ENCODE results near the gene PDS5A.

Gene PDS5A

GRCh38 chr4:39850727-39851126, 127.0 kb downstream of the PDS5A start:
- no peak for TF ChIP-seq REST (IDR thresholded peaks at IDR 0.05; ENCODE audit: insufficient read depth in 1 of 2, low read depth in 2 of 2, low read length in 2 of 2)
- TF ChIP-seq SIN3A (IDR thresholded peaks at IDR 0.05; ENCODE audit: borderline replicate concordance, insufficient read depth, low read length): no peak
- no peak for TF ChIP-seq TAF1 (IDR thresholded peaks at IDR 0.05; ENCODE audit: borderline replicate concordance, insufficient read depth, low read length)
- TF ChIP-seq POLR2AphosphoS5 (IDR thresholded peaks at IDR 0.05; ENCODE audit: low read depth, low read length): no peak
- TF ChIP-seq FOXP2 (optimal IDR thresholded peaks at IDR 0.05; ENCODE audit: borderline replicate concordance, extremely low read depth, extremely low read length, insufficient read depth): no peak

GRCh38 chr4:39846705-39847104, 131.0 kb downstream of the PDS5A start:
- no peak for TF ChIP-seq SIN3A (IDR thresholded peaks at IDR 0.05; ENCODE audit: borderline replicate concordance, insufficient read depth, low read length)
- TF ChIP-seq TAF1 (IDR thresholded peaks at IDR 0.05; ENCODE audit: borderline replicate concordance, insufficient read depth, low read length): no peak
- no peak for TF ChIP-seq FOXP2 (optimal IDR thresholded peaks at IDR 0.05; ENCODE audit: borderline replicate concordance, extremely low read depth, extremely low read length, insufficient read depth)
- TF ChIP-seq REST (IDR thresholded peaks at IDR 0.05; ENCODE audit: insufficient read depth in 1 of 2, low read depth in 2 of 2, low read length in 2 of 2): no peak
- TF ChIP-seq POLR2AphosphoS5 (IDR thresholded peaks at IDR 0.05; ENCODE audit: low read depth, low read length): no peak

- TF ChIP-seq SIN3A (IDR thresholded peaks at IDR 0.05; ENCODE audit: borderline replicate concordance, insufficient read depth, low read length): no peak
- TF ChIP-seq TAF1 (IDR thresholded peaks at IDR 0.05; ENCODE audit: borderline replicate concordance, insufficient read depth, low read length): no peak
- no peak for TF ChIP-seq REST (IDR thresholded peaks at IDR 0.05; ENCODE audit: insufficient read depth in 1 of 2, low read depth in 2 of 2, low read length in 2 of 2)
- TF ChIP-seq FOXP2 (optimal IDR thresholded peaks at IDR 0.05; ENCODE audit: borderline replicate concordance, extremely low read depth, extremely low read length, insufficient read depth): no peak
- no peak for TF ChIP-seq POLR2AphosphoS5 (IDR thresholded peaks at IDR 0.05; ENCODE audit: low read depth, low read length)
These were observed 131.6 kb downstream of the PDS5A start for GRCh38 chr4:39846120-39846519.

GRCh38 chr4:39841894-39842293, 135.8 kb downstream of the PDS5A start:
- TF ChIP-seq SIN3A (IDR thresholded peaks at IDR 0.05; ENCODE audit: borderline replicate concordance, insufficient read depth, low read length) (no peak), POLR2AphosphoS5 (IDR thresholded peaks at IDR 0.05; ENCODE audit: low read depth, low read length) (no peak), FOXP2 (optimal IDR thresholded peaks at IDR 0.05; ENCODE audit: borderline replicate concordance, extremely low read depth, extremely low read length, insufficient read depth) (no peak), REST (IDR thresholded peaks at IDR 0.05; ENCODE audit: insufficient read depth in 1 of 2, low read depth in 2 of 2, low read length in 2 of 2) (no peak), TAF1 (IDR thresholded peaks at IDR 0.05; ENCODE audit: borderline replicate concordance, insufficient read depth, low read length) (no peak)

- TF ChIP-seq REST (IDR thresholded peaks at IDR 0.05; ENCODE audit: insufficient read depth in 1 of 2, low read depth in 2 of 2, low read length in 2 of 2): no peak
- no peak for TF ChIP-seq SIN3A (IDR thresholded peaks at IDR 0.05; ENCODE audit: borderline replicate concordance, insufficient read depth, low read length)
- TF ChIP-seq POLR2AphosphoS5 (IDR thresholded peaks at IDR 0.05; ENCODE audit: low read depth, low read length): no peak
- TF ChIP-seq FOXP2 (optimal IDR thresholded peaks at IDR 0.05; ENCODE audit: borderline replicate concordance, extremely low read depth, extremely low read length, insufficient read depth): no peak
- TF ChIP-seq TAF1 (IDR thresholded peaks at IDR 0.05; ENCODE audit: borderline replicate concordance, insufficient read depth, low read length): no peak
These were observed 137.7 kb downstream of the PDS5A start for GRCh38 chr4:39840027-39840426.

Data from PFSK-1 (cell line).